Endothelial cell of umbilical vein (primary cell): ENCODE data around the gene RNF217. TPM values are rescaled to one million over a fixed set of nuclear protein-coding genes. Genes with fewer than 3 reads are reported as not detected.

ENCODE experiments used
- BruUV-seq: library from RNA; stranded (reverse); fragments of 400-500 nt; replicated peaks from 2 replicates; lab custom pipeline; 2021; lab: Mats Ljungman, UMichigan
- CTCF ChIA-PET: fragments of 300-600, 350-600 bp; sonication (Branson Sonifier 250); formaldehyde crosslinking; loops from one replicate; lab custom pipeline; 2021; ENCODE audit warnings: antibody characterized with exemption, inconsistent platforms; lab: Charles Lee
- POLR2A ChIA-PET: fragments of 300-600, 350-600 bp; sonication (Branson Sonifier 250); formaldehyde crosslinking; loops from one replicate; lab custom pipeline; 2021; ENCODE audit warnings: antibody characterized with exemption, inconsistent platforms; lab: Charles Lee
- DNase-seq: peaks from one replicate; pipeline ENCODE4 v3.0.0-alpha.2; 2011; ENCODE audit warnings: low read depth, low spot score
- FAIRE-seq: peaks from 2 replicates; lab custom pipeline; 2011; peaks lifted over from hg19 to GRCh38; lab: Jason Lieb, UNC
- H2AFZ ChIP-seq: 2 replicates; pipeline ENCODE4 v1.6.0; 2012; ENCODE audit warnings: low read depth, low read length, control low read depth, inconsistent platforms
- H3K27ac ChIP-seq: 2 replicates; pipeline ENCODE4 v1.5.1; 2011; ENCODE audit warnings: low read depth, mild to moderate bottlenecking, control low read depth, low read length, moderate library complexity; ENCODE audit not compliant: insufficient read depth
- H3K27me3 ChIP-seq, 2 experiments: 2 replicates each; pipeline versions ENCODE4 v1.6.0 to v1.6.1; 2011; ENCODE audit warnings: low read length in 2 of 2, mixed read lengths in 1 of 2; ENCODE audit not compliant: control insufficient read depth in 2 of 2, insufficient read depth in 2 of 2
- H3K36me3 ChIP-seq, 2 experiments: 2 replicates in 1 of 2; 3 replicates in 1 of 2; pipeline ENCODE4 v1.5.1; 2011; ENCODE audit warnings: low read length in 2 of 2, mild to moderate bottlenecking in 1 of 2, moderate library complexity in 1 of 2; ENCODE audit not compliant: control insufficient read depth in 2 of 2, insufficient read depth in 2 of 2; ENCODE audit errors: extremely low read depth in 1 of 2
- H3K4me1 ChIP-seq: 3 replicates; pipeline ENCODE4 v1.5.1; 2011; ENCODE audit warnings: mild to moderate bottlenecking, low read length; ENCODE audit not compliant: control insufficient read depth, insufficient read depth; ENCODE audit errors: extremely low read depth
- H3K4me2 ChIP-seq: 2 replicates; pipeline ENCODE4 v1.6.1; 2011; ENCODE audit warnings: low read length, control low read depth, mixed read lengths; ENCODE audit not compliant: insufficient read depth
- H3K4me3 ChIP-seq, 3 experiments: fragments of 200-600 bp in 1 of 3; sonication (generic), shearing (Covaris generic) in 1 of 3; replicated peaks in 1 of 3; 2 replicates each; pipeline ENCODE4 v1.5.1; 2011 to 2016; ENCODE audit warnings: control low read depth in 3 of 3, low read length in 3 of 3, mild to moderate bottlenecking in 2 of 3, inconsistent platforms in 1 of 3, low read depth in 1 of 3, moderate library complexity in 1 of 3; ENCODE audit not compliant: insufficient read depth in 1 of 3
- H3K79me2 ChIP-seq: 2 replicates; pipeline ENCODE4 v1.6.0; 2012; ENCODE audit warnings: low read length, inconsistent platforms; ENCODE audit not compliant: control insufficient read depth, insufficient read depth
- H3K9ac ChIP-seq: replicated peaks from 2 replicates; pipeline ENCODE3; 2011; ENCODE audit warnings: low read length, control low read depth; ENCODE audit not compliant: insufficient read depth; ENCODE audit errors: extremely low read depth
- H3K9me1 ChIP-seq: replicated peaks from 3 replicates; pipeline ENCODE4 v1.6.0; 2011; ENCODE audit warnings: mild to moderate bottlenecking, low read length; ENCODE audit not compliant: control insufficient read depth, insufficient read depth; ENCODE audit errors: extremely low read depth
- H3K9me3 ChIP-seq: replicated peaks from 2 replicates; pipeline ENCODE4 v1.5.1; 2012; ENCODE audit warnings: low read length, inconsistent platforms; ENCODE audit not compliant: control insufficient read depth, insufficient read depth
- H4K20me1 ChIP-seq: replicated peaks from 2 replicates; pipeline ENCODE3; 2011; ENCODE audit warnings: mild to moderate bottlenecking, low read length; ENCODE audit not compliant: control insufficient read depth, insufficient read depth; ENCODE audit errors: extremely low read depth
- CTCF ChIP-seq, 2 donors: IDR thresholded peaks; 1 replicate in 1 of 2; 2 replicates in 1 of 2; pipeline ENCODE4 v1.5.1; 2011; ENCODE audit warnings: low read length in 2 of 2, mild to moderate bottlenecking in 2 of 2, moderate library complexity in 2 of 2, control low read depth in 1 of 2, inconsistent platforms in 1 of 2, low read depth in 1 of 2; ENCODE audit not compliant: insufficient read depth in 1 of 2; ENCODE audit errors: extremely low read depth in 1 of 2
- FOS ChIP-seq: IDR thresholded peaks from 2 replicates; pipeline ENCODE4 v1.6.1; 2011; ENCODE audit warnings: mild to moderate bottlenecking, low read length, moderate library complexity, borderline replicate concordance; ENCODE audit not compliant: insufficient read depth
- JUN ChIP-seq: IDR thresholded peaks from 2 replicates; pipeline ENCODE4 v1.6.1; 2011; ENCODE audit warnings: borderline replicate concordance, low read depth; ENCODE audit not compliant: insufficient read length, insufficient read depth
- POLR2AphosphoS5 ChIP-seq: IDR thresholded peaks from 2 replicates; pipeline ENCODE4 v1.6.1; 2012; ENCODE audit warnings: low read depth, mild to moderate bottlenecking, control low read depth, low read length, moderate library complexity; ENCODE audit not compliant: insufficient read depth
- dilution Hi-C: fragments of 300-500 bp; cut with MboI; formaldehyde crosslinking; loops from one replicate; pipeline ENCODE4 v1.15.0; 2019; ENCODE audit warnings: low sequenced_read_pairs; ENCODE audit not compliant: extremely low pct_ligation_motif_present
- intact Hi-C: fragments of 100-400 bp; cut with micrococcal nuclease; formaldehyde crosslinking; loops from one replicate; pipeline ENCODE4 v1.10.0; 2022
- polyA plus RNA-seq, 4 experiments: library from polyadenylated mRNA; depleted of rRNA in 3 of 4; stranded (reverse) in 3 of 4; unstranded in 1 of 4; fragments of >200 nt; gene quantifications; 2 replicates each; pipeline versions ENCODE4 v1.2.1 to v1.2.3, GENCODE V29; 2011 to 2012; ENCODE audit warnings: missing spikeins in 1 of 4
- total RNA-seq: library from RNA; stranded (reverse); gene quantifications from 2 replicates; pipeline ENCODE4 v1.2.3, GENCODE V29; 2021

The RNF217 gene
- total and polyA plus RNA-seq, 2 donors (not counting 3 experiments of a cell fraction or from before 2014, with no cell fraction given) = 8.8 to 32.5 TPM

GRCh38 chr6:124984668-124985338 is 22.6 kb downstream of the RNF217 start:
- H3K9ac ChIP-seq = peak overlapping the region; percentile 17

More at GRCh38 chr6:124984668-124985338, 22.6 kb downstream of the RNF217 start:
- Histone ChIP-seq H3K9me1 (no peaks in the 10 kb centered on the region), H3K27me3 (no peaks in the 10 kb centered on the region), H3K79me2 (peaks cover 51% of the 10 kb centered on the region), H3K36me3 (no peaks in the 10 kb centered on the region), H3K9me3 (no peaks in the 10 kb centered on the region), H2AFZ (no peak overlapping the region), H3K27ac (peak overlapping the region; percentile 78), H3K4me2 (peak overlapping the region; percentile 80), H3K4me3 (no peak overlapping the region), H3K4me1 (peaks cover 27% of the 10 kb centered on the region), H4K20me1 (no peaks in the 10 kb centered on the region)
- intact Hi-C loops = loop anchor here (1.0 kb wide), 1 partner anchor 21 kb away; no protein-coding TSS in a partner anchor
- dilution Hi-C loops = no loop called here
- no TSS peak for BruUV-seq
- ChIA-PET POLR2A (no interaction called here), CTCF (interaction anchor here (0.8 to 1.3 kb wide), 4 partner anchors 10 to 16 kb away, joined by 3 to 6 read pairs (median 3); no protein-coding TSS in a partner anchor)
- TF ChIP-seq CTCF (IDR thresholded peaks at IDR 0.05; ENCODE audit: extremely low read depth in 1 of 2, insufficient read depth in 1 of 2, low read depth in 1 of 2, low read length in 2 of 2) (no peak), POLR2AphosphoS5 (no peak), JUN (peak; percentile 67), FOS (peak; percentile 74)
- peak; percentile 66 for FAIRE-seq
- peak; percentile 79 for DNase-seq
